ENCODE data around the gene WIPI1.
A peak's percentile ranks its signal among the peaks of the same experiment; 100 is the strongest.
"Not testable (repeated sequence)": the region's sequence is repeated elsewhere in the genome, so short reads cannot be mapped to it uniquely, and the experiment has no call there.

WIPI1 gene

DNA sequence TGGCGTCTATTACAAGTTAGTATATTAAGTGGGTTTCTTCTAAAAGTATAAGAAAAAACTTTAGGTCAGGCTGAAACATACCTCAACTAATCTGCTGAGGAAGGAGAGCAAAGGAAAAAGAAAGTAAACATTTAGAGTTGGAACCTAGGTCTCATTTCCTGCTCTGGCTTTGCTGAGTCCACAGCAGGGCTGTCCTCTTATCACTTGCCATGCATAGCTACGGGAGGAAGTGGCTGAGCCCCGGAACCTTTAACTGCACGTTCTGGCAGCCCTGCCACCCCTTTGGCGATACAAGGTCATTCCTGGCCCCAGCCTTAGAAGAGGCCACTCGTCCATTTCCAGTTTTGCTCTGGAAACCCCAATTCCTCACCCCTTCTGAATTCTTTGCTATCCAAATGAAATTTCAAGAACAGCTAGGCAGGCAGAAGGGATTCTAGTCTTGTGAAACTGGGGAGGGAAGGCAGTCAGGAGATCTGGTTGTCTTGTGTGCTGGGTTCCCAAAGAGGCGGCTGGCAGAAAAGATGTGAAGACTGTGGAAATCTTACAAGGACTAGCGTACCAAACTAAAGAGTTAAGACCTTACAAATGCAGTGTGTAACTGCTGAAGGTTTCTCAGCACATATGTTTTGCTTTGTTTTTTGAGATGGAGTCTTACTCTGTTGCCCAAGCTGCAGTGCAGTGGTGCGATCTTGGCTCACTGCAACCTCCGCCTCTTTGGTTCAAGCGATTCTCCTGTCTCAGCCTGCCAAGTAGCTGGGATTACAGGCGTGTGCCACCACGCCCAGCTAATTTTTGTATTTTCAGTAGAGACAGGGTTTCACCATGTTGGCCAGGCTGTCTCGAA, 19.1 kb downstream of the WIPI1 start:
- peak; percentile 33 for DNase-seq (ENCODE audit: low spot score)

GRCh38 chr17:68435876-68436842, 21.1 kb downstream of the WIPI1 start:
- peak; percentile 79 for DNase-seq (ENCODE audit: low spot score)

DNA sequence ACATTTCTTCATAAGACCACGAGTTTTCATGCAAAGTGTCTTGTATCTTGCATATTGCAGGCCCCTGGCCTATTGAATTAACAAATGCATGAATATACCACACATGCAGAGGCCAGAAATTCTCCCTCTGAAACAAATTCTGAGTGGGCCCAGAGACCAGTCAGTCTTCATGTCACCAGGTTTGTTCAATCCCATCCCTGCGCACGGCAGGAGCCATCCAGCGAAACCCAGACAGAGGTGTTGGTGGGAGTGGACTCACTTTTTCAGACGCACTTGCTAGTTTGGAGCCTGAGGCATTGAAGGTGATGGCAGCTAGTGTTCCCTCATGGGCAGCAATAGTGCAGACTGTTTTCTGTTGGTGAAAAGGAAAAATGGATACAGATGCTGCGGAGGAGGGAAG, 21.9 kb downstream of the WIPI1 start:
- no peak for DNase-seq (ENCODE audit: low spot score)

- no peak for DNase-seq (ENCODE audit: low spot score)
Observed at GRCh38 chr17:68433911-68434508, 23.3 kb downstream of the WIPI1 start.

DNA sequence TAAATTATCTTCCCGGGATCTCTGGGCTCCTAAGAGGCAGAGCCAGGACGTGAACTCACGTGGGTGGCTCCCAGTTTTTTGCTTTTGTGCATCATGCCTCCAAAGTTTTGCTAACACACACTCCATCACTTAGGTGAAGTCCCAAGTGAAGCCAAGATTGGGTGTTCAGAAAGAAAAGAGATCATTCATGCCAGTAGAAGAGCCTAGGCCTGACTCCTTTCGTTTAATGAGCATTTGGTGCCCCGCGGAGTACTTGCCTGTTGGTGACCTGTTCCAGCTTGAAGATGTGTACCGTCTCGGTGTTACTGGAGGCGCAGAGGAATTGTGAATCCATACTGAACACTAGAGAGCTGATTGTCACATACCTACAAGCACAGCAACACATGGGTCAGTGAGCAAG, 24.1 kb downstream of the WIPI1 start:
- DNase-seq (ENCODE audit: low spot score), result no peak

GRCh38 chr17:68432086-68432864, 25.0 kb downstream of the WIPI1 start:
- DNase-seq (ENCODE audit: low spot score), result no peak

DNA sequence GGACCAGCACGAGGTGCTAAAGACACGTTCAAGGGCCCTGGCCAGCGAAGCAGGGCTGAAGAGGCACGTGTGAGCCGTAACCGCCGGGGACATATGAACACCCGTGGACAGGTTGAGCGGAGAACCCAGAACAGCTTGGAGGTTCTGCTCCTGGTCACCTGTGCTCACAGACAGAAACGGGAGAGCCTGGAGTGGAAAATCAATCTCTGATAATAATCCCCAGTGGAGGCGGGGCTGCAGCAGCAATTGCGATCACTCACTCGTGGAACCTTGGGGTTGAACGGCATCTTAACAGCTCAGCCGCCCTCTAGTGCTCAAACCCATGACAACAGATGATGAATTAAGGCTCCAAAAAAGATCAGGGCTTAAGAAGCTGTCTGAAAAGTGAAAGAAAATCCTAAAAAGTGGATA, 25.6 kb downstream of the WIPI1 start:
- DNase-seq (ENCODE audit: low spot score), result no peak

DNA sequence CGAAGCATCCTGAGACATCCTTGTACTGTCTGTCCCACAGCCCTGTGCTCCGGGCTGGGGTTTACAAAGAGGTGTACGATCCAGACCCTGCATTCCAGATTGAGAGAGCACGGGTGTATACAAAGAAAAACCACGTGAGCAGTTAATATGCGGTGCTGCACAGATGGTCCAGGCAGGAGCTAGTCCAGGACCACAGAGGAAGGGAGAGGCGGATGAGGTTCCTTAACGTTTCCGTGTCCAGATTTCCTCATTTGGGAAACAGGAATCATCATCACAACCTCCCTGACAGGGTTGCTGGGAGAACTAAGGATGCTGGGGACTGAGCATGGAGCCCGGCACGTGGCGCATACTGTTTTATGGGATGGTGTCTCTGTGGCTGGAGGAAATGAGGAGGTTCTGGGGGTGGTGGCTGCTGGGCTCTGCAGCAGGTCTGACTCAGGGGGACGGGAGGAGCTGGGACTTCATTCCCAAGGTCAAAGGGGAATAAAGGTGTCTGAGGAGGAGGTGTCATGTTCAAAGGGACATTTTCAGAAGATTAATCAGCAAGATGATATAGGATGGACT, 26.2 kb downstream of the WIPI1 start:
- DNase-seq (ENCODE audit: low spot score), result no peak

- DNase-seq (ENCODE audit: low spot score), result no peak
Observed at GRCh38 chr17:68429881-68430280, 27.4 kb downstream of the WIPI1 start.

DNA sequence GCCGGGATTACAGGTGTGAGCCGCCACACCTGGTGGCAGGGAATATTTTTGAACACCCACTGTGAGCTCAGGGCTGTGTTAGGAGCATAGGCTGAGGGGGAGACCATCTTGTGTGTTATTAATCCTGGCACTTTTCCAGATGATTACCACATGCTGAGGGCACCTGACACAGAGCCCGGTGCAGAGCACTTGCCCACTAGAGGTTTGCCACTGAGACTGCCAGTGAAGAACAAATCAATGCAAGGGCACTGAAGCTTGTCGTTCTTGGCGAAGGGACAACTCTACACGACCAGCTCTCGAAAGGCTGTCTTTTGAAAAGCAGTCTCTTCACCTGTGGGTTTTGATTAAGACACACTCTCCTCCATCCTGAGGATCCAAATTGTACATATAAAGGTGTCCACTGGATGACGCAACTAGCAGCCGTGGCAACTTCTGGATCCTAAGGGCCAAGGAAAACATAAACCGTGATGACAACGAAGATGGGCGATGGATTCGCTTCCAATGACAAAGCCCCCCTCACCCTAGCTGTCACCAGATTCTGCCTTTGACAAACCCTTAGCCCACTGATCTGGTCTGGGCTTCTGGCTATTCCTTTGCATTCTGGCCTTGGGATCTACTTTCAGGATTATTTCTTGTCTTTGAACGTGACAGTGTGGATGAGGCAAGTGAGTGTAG, 28.7 kb downstream of the WIPI1 start:
- no peak for DNase-seq (ENCODE audit: low spot score)

GRCh38 chr17:68427575-68427974, 29.7 kb downstream of the WIPI1 start:
- DNase-seq (ENCODE audit: low spot score), result no peak

GRCh38 chr17:68425979-68426378, 31.3 kb downstream of the WIPI1 start:
- DNase-seq (ENCODE audit: low spot score), result no peak

GRCh38 chr17:68424861-68425260, 32.4 kb downstream of the WIPI1 start:
- no peak for DNase-seq (ENCODE audit: low spot score)

GRCh38 chr17:68424203-68424602, 33.1 kb downstream of the WIPI1 start:
- no peak for DNase-seq (ENCODE audit: low spot score)

- no peak for DNase-seq (ENCODE audit: low spot score)
Observed at GRCh38 chr17:68423251-68423650, 34.0 kb downstream of the WIPI1 start.

- no peak for DNase-seq (ENCODE audit: low spot score)
Observed at GRCh38 chr17:68422821-68423220, 34.5 kb downstream of the WIPI1 start.

- no peak for DNase-seq (ENCODE audit: low spot score)
Observed at GRCh38 chr17:68421486-68421885, 35.8 kb downstream of the WIPI1 start.

GRCh38 chr17:68420065-68420464, 37.2 kb downstream of the WIPI1 start:
- DNase-seq (ENCODE audit: low spot score), result no peak

GRCh38 chr17:68418876-68419275, 38.4 kb downstream of the WIPI1 start:
- no peak for DNase-seq (ENCODE audit: low spot score)

- no peak for DNase-seq (ENCODE audit: low spot score)
Observed at GRCh38 chr17:68417317-68417716, 40.0 kb downstream of the WIPI1 start.

GRCh38 chr17:68414901-68415300, 42.4 kb downstream of the WIPI1 start:
- DNase-seq (ENCODE audit: low spot score), result not testable (repeated sequence)
